ENCODE data around the gene ELOB. TPM values are rescaled to one million over a fixed set of nuclear protein-coding genes. Genes with fewer than 3 reads are reported as not detected.

ELOB gene
- total and polyA plus RNA-seq, 8 donors, result 69.9 to 318 (median 101) TPM

GRCh38 chr16:2751577-2752034 is 25.5 kb downstream of the ELOB start:
- no peak for ATAC-seq
- peak overlapping the region; percentile 98 to 99 (median 98) for H3K27ac ChIP-seq
- DNase-seq, result peak in 3 of 6 donors; percentile 53 to 64 (median 62)
- H3K4me3 ChIP-seq, result peak overlapping the region; percentile 52 to 95 (median 56)
- TF ChIP-seq CTCF (IDR thresholded peaks at IDR 0.05), result no peak
- peaks cover 10 to 24% (median 23%) of the 10 kb centered on the region in 3 donors for H3K4me1 ChIP-seq
- WGBS, 2 donors, result 64% methylated on average over 23 of the region's 23 CpGs
- H3K36me3 ChIP-seq, result no peaks in the 10 kb centered on the region
- H3K27me3 ChIP-seq, result no peaks in the 10 kb centered on the region
- intact Hi-C loops (cut with DNase I), result no loop called here
- no peaks in the 10 kb centered on the region for H3K9me3 ChIP-seq
- no peak for FAIRE-seq

GRCh38 chr16:2749936-2750335 is 27.1 kb downstream of the ELOB start:
- Histone ChIP-seq H3K9me3 (no peaks in the 10 kb centered on the region), H3K4me1 (peaks cover 9 to 11% (median 9%) of the 10 kb centered on the region in 3 donors), H3K4me3 (no peak overlapping the region), H3K27ac (no peak overlapping the region), H3K36me3 (no peaks in the 10 kb centered on the region), H3K27me3 (no peaks in the 10 kb centered on the region)
- FAIRE-seq (no peak), ATAC-seq (no peak), DNase-seq (peak in 1 of 6 donors; percentile 39)
- WGBS, 2 donors, result 96 to 97% methylated on average over 6 of the region's 6 CpGs
- intact Hi-C loops (cut with DNase I), result no loop called here
- no peak for TF ChIP-seq CTCF (IDR thresholded peaks at IDR 0.05)

GRCh38 chr16:2749476-2749875 is 27.6 kb downstream of the ELOB start:
- Histone ChIP-seq H3K4me3 (no peak overlapping the region), H3K27me3 (no peaks in the 10 kb centered on the region), H3K27ac (no peak overlapping the region), H3K4me1 (peaks cover 5 to 7% (median 5%) of the 10 kb centered on the region in 3 donors), H3K9me3 (no peaks in the 10 kb centered on the region), H3K36me3 (no peaks in the 10 kb centered on the region)
- no peak for TF ChIP-seq CTCF (IDR thresholded peaks at IDR 0.05)
- FAIRE-seq (no peak), ATAC-seq (no peak), DNase-seq (peak in 1 of 6 donors; percentile 47)
- WGBS, 2 donors, result 97 to 98% methylated on average over 5 of the region's 5 CpGs
- intact Hi-C loops (cut with DNase I), result no loop called here

- DNase-seq (peak in 4 of 6 donors; percentile 70 to 85 (median 73)), FAIRE-seq (no peak), ATAC-seq (peak in 2 of 4 donors; percentile 3 to 12)
- Histone ChIP-seq H3K27me3 (no peaks in the 10 kb centered on the region), H3K4me1 (peaks cover 4 to 6% (median 5%) of the 10 kb centered on the region in 3 donors), H3K9me3 (no peaks in the 10 kb centered on the region), H3K36me3 (no peaks in the 10 kb centered on the region), H3K27ac (no peak overlapping the region), H3K4me3 (no peak overlapping the region)
- 60 to 71% methylated on average over 7 of the region's 7 CpGs for WGBS, 2 donors
- no peak for TF ChIP-seq CTCF (IDR thresholded peaks at IDR 0.05)
- intact Hi-C loops (cut with DNase I), result no loop called here
These were observed 28.2 kb downstream of the ELOB start for GRCh38 chr16:2748757-2749455.

- Histone ChIP-seq H3K4me1 (peaks cover 0 to 4% (median 0%) of the 10 kb centered on the region in 3 donors), H3K4me3 (no peak overlapping the region), H3K27me3 (no peaks in the 10 kb centered on the region), H3K36me3 (no peaks in the 10 kb centered on the region), H3K27ac (no peak overlapping the region), H3K9me3 (no peaks in the 10 kb centered on the region)
- intact Hi-C loops (cut with DNase I), result no loop called here
- DNase-seq (peak in 1 of 6 donors; percentile 37), ATAC-seq (no peak), FAIRE-seq (no peak)
- 89 to 91% methylated on average over 9 of the region's 9 CpGs for WGBS, 2 donors
- TF ChIP-seq CTCF (IDR thresholded peaks at IDR 0.05), result no peak
These were observed 31.1 kb downstream of the ELOB start for GRCh38 chr16:2745961-2746360.
